CD4-positive, alpha-beta T cell treated with Interleukin-15 for 4 hours (primary cell): ENCODE measurements around the gene PREP.

Experiments used
- DNase-seq: peaks from one replicate; pipeline ENCODE4 v3.0.0-alpha.2; 2020; ENCODE audit warnings: low spot score

PREP gene

GRCh38 chr6:105308840-105309239, 94.0 kb downstream of the PREP start:
- no peak for DNase-seq

- no peak for DNase-seq
These were observed 97.4 kb downstream of the PREP start for GRCh38 chr6:105305521-105305920.

DNA sequence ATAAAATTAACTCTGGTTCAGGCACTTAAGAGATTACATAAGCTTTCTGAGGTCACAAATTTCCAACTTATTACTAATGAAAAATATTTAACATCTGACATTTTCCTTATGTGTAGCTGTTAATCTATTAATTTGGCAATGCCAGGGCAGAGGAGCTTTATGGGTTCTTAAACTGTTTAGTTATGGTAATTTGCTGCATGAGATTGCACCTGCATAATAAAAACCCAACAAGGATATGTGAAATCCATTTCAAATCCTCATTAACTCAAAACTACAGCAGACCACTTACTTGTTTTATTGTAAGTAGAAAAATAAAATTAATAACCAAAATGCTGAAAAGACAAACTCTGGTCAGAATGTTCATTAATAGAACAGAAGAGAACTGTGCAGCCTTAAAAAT, 98.1 kb downstream of the PREP start:
- DNase-seq = no peak

GRCh38 chr6:105304366-105304765, 98.5 kb downstream of the PREP start:
- no peak for DNase-seq

DNA sequence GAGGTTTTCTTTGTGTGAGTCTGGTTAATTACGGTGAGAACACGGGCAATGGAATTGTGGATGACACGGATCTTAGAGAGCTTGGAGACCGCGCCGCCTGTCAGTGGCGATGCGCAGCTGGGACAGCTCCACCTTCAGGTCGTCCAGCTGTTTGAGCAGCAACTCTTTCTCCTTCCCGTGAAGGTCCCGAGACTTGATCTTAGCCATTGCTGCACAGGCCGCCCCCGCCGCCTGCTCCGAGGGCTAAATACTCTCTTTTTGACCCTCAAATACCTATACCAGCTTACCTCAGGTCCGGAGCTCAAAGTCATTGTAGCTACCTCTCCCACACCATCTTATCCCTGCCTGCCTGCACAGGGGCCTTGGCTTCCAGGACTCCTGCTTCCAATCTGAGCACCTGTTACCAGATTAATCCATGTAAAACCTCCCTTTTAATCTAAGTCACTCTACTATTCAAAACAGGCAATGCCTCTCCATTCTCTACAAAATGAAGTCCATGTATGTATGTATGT, 100.2 kb downstream of the PREP start:
- no peak for DNase-seq

DNA sequence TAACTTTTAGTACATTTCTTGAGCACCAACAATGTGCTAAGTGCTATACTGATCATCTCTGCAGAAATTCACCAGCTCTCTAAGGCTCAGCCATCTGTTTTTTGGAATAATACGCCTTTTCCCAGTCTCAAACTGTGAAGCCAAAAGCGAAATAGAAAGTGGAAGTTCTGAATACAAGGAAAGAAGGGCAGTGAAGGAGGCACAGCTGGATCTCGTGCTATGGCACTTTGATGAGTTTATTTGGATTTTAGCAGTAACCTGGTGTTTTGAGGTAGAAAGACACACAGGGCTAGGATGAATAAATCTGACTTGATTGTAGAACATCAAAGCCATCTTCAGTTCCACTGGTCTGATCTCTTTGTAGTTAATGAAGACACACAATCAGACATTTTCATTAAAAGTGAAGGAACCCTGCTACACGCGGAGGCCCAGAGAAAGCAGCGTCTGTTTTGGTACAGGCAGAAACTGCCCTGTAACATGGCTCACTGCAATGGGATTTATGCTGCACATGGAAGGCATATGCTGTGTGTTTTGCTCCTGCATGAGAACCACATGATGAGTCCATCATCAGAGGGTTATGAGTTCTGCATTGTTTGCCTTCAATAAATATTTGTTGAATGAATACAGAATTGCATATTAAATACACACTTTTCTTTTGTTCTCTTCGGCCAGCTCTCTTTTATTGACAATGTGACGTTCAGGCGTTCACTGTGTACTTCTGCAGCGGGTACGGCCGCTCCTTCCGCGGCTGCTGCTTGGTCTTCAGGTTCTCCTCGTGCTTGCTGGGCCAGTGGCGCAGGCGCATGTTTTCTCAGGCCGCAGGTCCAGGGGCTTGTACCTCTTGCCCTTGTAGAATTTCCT, 100.9 kb downstream of the PREP start:
- DNase-seq = no peak

- no peak for DNase-seq
These were observed 101.8 kb downstream of the PREP start for GRCh38 chr6:105301072-105301503.

GRCh38 chr6:105300090-105300489, 102.8 kb downstream of the PREP start:
- DNase-seq = no peak

DNA sequence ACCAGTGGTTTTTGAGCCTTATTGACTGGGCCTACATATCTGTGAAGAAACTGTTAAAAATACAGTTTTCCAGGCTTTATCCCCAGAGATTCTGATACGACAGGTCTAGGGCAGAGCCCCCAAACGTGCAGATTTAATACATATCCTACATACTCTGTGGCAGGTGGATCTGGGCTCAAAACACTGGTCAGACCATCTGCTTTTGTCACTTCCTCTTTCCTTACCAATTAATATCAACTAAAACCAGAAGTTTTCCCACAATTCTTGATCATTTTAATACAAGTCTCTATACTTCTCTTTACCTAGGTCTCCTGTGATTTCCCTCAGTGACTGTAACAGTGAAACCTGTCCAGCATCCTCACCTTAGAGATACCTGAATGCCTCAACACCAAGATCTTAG, 108.8 kb downstream of the PREP start:
- no peak for DNase-seq

GRCh38 chr6:105292689-105293339, 110.1 kb downstream of the PREP start:
- DNase-seq = no peak

DNA sequence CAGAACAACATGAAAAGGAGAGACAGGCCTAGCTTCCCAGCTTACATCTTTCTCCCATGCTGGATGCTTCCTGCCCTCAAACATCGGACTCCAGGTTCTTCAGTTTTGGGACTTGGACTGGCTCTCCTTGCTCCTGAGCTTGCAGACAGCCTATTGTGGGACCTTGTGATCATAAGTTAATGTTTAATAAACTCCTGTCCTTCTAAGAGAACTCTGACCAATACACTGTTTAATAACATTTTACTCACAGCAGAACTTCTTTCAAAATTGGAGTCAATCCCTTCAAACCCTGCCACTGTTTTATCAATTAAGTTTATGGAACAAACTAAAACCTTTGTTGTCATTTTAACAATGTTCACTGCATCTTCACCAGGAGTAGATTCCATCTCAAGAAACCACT, 111.4 kb downstream of the PREP start:
- no peak for DNase-seq

GRCh38 chr6:105282631-105283585, 120.0 kb downstream of the PREP start:
- DNase-seq = no peak

DNA sequence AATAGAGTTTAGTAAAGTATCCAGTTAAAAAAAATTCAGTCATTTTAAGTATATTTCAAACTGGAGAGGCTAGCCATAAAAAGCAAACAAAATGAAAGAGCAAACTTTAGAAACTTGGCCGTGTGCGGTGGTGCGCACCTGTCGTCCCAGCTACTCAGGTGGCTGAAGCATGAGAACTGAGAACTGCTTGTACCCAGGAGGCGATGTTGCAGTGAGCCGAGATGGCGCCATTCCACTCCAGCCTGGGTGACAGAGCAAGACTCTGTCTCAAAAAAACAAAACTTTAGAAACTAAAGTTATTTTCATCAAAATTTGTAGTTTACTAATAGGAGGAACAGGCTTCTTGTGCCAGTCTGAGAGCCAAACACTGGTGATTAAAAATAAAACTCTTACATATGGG, 122.8 kb downstream of the PREP start:
- DNase-seq = no peak

DNA sequence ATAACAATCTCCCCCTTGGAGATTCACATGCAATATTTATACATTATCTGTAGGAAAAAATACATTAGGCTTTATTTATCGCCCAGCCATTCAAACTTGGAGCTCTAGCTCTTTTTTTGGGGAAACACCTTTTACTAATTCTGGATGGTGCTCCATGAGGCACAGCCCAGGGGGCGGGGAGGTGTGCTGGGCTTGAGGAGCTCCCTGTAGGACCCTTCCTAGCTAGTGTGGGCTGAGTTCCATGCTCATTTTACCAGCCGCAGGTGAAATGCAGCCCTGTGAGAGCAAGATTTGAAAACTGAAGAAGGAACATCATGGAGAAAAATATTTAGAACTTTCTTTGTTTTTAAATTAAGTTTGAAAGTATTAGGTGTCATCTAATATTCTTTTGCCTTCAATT, 123.4 kb downstream of the PREP start:
- DNase-seq = no peak

DNA sequence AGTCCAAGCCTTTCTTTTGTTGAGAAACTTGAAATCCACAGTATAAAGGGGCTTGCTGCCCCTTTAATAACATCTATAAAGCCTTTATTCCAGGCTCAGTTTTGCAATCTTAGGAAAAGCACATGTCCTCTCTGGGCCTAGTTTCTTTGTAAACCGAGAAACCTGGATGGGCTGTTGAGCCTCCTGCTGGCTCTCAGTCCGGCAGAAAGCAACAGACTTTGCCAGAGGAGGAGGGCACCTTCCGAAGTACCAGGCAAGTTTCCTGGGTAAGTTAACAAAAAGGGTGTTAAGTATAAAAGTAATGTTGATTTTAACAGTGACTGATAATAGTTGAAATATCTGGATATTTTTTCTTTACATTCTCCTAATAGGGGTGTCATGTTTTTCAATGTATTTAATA, 124.1 kb downstream of the PREP start:
- DNase-seq = no peak

- no peak for DNase-seq
These were observed 124.8 kb downstream of the PREP start for GRCh38 chr6:105278035-105278434.

GRCh38 chr6:105276374-105276773, 126.5 kb downstream of the PREP start:
- DNase-seq = no peak

DNA sequence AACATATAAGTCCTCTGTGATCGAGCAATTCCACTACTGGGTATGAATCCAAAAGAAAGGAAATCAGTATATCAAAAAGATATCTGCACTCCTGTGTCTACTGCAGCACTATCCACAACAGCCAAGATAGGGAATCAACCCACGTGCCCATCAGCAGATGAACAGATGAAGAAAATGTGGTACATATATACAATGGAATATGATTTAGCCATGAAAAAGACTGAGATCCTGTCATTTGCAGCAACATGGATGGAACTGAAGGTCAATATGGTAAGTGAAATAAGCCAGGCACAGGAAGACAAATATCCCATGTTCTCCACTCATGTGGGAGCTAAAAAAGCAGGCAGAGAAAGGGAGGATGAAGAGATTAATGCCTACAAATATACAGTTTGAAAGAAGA, 127.3 kb downstream of the PREP start:
- no peak for DNase-seq

GRCh38 chr6:105274678-105275077, 128.2 kb downstream of the PREP start:
- no peak for DNase-seq

- DNase-seq = no peak
These were observed 129.3 kb downstream of the PREP start for GRCh38 chr6:105273589-105273988.

DNA sequence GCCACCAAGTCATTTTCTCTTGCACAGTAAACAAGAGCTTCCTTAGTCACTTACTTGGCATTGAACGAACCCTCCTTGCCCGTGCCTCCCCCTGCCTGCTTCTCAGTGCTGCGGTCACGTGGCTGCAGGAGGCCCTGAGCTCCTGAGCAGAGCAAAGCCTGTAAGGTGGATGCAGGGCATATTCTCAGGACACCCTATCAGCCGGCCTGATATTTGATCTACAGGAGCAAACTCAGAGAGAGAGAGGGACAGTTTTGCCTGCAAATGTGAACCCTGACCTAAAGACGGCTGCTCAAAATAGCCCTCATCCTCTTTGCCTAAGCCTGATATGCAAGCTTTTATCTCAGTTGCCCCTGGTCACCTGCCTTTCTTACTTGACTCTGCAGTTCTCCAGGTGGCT, 130.1 kb downstream of the PREP start:
- no peak for DNase-seq

DNA sequence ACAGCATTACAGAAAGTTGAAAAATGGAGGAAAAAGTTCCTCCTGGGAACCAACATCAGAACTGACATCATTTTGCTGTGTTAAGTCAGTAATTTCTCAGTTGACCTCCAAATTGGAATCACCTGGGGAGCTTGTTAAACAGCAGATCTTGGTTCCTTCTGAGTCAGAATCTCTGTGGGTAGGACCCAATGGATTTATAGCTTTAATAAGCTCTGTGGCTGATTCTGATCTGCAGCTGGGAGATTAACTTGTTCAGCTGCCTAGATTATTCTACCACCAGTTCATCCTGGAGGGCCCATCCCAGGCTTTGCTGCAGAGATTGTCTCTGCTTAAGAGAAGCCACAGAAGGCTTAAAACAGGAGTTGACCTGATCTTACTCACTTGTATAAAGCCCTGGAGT, 132.4 kb downstream of the PREP start:
- no peak for DNase-seq
